Left ventricle myocardium superior (tissue), 1 donor: ENCODE results near the gene FGF6. TPM values are rescaled to one million over a fixed set of nuclear protein-coding genes. Genes with fewer than 3 reads are reported as not detected.
"Not testable (repeated sequence)": the region's sequence is repeated elsewhere in the genome, so short reads cannot be mapped to it uniquely, and the experiment has no call there.

Experiments
- ATAC-seq: fragments of 200-7000 bp; cut with Tn5 transposase; one replicate; pipeline ENCODE4 v1.9.1; 2020; ENCODE audit warnings: mild to moderate bottlenecking, moderate library complexity
- DNase-seq: peaks from one replicate; pipeline ENCODE4 v3.0.0-alpha.2; 2020
- intact Hi-C: fragments of 100-400 bp; cut with micrococcal nuclease; formaldehyde crosslinking; loops from one replicate; pipeline ENCODE4 v1.11.0; 2022
- total RNA-seq: library from RNA; stranded (reverse); fragmentation: NEBNext Ultra II Directional; extraction: Animal tissue kit (Norgen Biotek cat#: 25700); gene quantifications from one replicate; pipeline ENCODE4 v1.2.1, GENCODE V29; 2021
- donor health status: DM: no; HTN: yes; CAD: no; lungs with severe emphysema.

FGF6 gene
- total RNA-seq, 1 donor from 2014 or later, result not detected

- intact Hi-C loops, result no loop called here
- DNase-seq (no peak), ATAC-seq (no peak)
These were observed 21.2 kb downstream of the FGF6 start for GRCh38 chr12:4424422-4424821.

DNA sequence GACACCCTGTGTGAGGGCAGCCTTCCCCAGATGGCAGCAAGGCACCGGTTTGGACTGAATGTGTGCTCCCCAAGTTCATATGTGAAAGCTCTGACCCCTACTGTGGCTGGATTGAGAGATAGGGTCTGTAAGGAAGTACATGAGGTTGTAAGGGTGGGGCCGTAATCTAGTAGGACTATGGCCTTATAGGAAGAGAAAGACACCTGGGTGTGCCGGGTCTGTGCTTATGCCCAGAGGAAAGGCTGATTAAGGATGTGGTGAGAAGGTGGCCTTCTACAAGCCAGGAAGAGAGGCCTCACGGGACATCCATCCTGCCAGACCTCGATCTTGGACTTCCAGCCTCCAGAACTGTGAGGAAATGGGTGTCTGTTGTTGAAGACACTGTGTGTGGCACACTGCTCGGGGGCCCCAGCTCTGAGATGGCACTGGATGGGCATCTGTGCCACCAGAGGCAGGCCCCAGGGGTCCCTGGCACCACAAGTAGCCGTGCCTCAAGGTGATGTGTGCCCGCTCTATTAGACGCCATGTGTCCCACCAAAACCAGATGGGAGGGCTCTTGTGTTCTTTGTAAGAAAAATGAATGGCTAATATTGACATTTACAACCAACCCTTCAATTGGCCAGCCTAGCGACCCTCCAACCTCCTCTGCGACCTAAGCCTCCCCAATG, 22.0 kb downstream of the FGF6 start:
- DNase-seq (no peak), ATAC-seq (no peak)
- intact Hi-C loops, result no loop called here

GRCh38 chr12:4422985-4423384, 22.6 kb downstream of the FGF6 start:
- ATAC-seq, result no peak
- no peak for DNase-seq
- intact Hi-C loops, result no loop called here

- ATAC-seq (peak; percentile 35), DNase-seq (no peak)
- intact Hi-C loops, result no loop called here
These were observed 24.0 kb downstream of the FGF6 start for GRCh38 chr12:4421590-4422031.

- ATAC-seq, result no peak
These were observed 25.4 kb downstream of the FGF6 start for GRCh38 chr12:4420138-4420670.

DNA sequence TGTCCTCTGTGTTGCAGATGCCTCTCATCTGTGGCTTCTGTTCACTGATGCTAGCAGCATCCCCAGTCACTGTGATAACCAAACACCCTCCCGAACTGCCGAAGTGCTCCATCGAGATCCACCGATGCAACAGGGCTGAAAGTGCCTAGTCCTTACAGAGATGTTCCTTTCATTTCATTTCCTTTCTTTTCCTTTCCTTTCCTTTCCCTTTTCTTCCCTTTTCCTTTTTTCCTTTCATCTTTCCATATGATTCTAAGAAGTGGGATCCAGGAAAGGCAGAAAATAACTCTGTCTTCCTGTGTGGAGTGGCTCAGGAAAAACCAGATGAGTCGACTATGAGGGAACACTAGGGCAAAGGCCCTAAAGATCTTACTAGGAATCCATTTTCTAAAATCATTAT, 26.7 kb downstream of the FGF6 start:
- no peak for ATAC-seq
- no peak for DNase-seq
- intact Hi-C loops, result no loop called here

More at GRCh38 chr12:4420138-4420670, 25.4 kb downstream of the FGF6 start:
- intact Hi-C loops, result no loop called here
- DNase-seq, result no peak

- intact Hi-C loops, result no loop called here
- no peak for DNase-seq
- no peak for ATAC-seq
These were observed 27.7 kb downstream of the FGF6 start for GRCh38 chr12:4417936-4418335.

GRCh38 chr12:4417455-4417854, 28.2 kb downstream of the FGF6 start:
- no peak for DNase-seq
- intact Hi-C loops, result no loop called here

GRCh38 chr12:4416276-4416675, 29.3 kb downstream of the FGF6 start:
- no peak for ATAC-seq
- DNase-seq, result no peak

More at GRCh38 chr12:4417455-4417854, 28.2 kb downstream of the FGF6 start:
- ATAC-seq, result no peak

GRCh38 chr12:4412465-4412864, 33.1 kb downstream of the FGF6 start:
- no peak for DNase-seq
- no peak for ATAC-seq
- intact Hi-C loops, result no loop called here

More at GRCh38 chr12:4416276-4416675, 29.3 kb downstream of the FGF6 start:
- intact Hi-C loops, result no loop called here

DNA sequence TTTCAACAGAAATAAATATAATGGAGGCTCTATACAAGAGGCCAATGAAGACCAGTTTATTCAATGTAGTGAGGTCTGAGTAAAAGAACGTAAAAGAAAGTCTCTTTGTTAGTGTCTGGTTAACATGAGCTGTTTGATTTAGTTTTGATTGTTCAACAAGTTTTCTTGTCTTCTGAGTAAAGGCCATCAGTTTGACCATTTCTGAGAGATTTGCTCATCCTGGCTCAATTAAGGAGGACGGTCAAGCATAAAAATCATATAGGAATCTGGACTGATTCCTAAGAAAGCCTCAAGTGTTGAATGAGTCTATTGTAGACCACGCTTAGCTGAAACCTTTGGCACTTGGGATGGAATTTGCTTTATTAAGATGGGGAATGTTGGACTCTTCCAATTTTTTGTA, 33.6 kb downstream of the FGF6 start:
- intact Hi-C loops, result no loop called here
- DNase-seq (no peak), ATAC-seq (no peak)

DNA sequence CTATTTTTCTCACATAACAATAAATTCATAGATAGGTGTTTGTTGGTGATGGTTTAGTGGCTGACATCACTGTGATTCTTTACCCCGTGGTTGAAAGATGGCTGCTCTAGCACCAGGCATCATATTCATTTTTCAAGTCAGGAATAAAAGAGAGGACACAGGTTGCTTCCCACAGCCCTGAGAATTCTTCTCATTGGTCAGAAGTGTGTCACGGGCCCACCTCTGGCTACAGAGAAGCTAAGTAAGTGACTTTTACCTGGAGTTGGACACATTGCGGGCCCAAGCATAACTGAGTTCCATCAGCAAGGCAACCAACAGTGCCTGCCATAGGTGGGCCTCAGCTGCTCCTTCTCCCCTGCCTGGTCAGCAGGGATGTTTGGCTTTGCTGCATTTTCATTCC, 38.5 kb downstream of the FGF6 start:
- ATAC-seq, result no peak
- DNase-seq, result no peak
- intact Hi-C loops, result no loop called here

DNA sequence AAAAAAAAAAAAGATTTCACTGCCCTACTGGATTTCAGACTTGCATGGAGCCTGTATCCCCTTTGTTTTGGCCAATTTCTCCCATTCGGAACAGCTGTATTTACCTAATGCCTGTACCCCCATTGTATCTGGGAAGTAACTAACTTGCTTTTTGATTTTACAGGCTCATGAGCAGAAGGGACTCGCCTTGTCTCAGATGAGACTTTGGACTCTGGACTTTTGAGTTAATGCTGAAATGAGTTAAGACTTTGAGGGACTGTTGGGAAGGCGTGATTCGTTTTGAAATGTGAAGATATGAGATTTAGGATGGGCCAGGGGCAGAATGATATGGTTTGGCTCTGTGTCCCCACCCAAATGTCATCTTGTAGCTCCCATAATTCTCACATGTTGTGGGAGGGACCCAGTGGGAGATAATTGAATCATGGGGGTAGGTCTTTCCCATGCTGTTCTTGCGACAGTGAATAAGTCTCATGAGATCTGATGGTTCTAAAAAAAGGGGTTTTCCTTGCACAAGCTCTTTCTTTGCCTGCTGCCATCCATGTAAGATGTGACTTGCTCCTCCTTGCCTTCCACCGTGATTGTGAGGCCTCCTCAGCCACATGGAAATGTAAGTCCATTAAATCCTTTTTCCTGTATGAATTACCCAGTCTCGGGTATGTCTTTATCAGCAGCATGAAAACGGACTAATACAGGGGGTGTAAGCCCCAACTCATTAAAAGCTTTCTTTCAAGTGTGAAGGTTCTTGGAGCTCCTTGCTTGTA, 40.6 kb downstream of the FGF6 start:
- ATAC-seq, DNase-seq, intact Hi-C loops: not testable (repeated sequence)

- ATAC-seq, result no peak
- intact Hi-C loops, result no loop called here
- DNase-seq, result no peak
These were observed 42.6 kb downstream of the FGF6 start for GRCh38 chr12:4402996-4403395.

GRCh38 chr12:4401117-4401516, 44.5 kb downstream of the FGF6 start:
- no peak for DNase-seq
- intact Hi-C loops, result no loop called here
- ATAC-seq, result no peak

GRCh38 chr12:4395818-4396217, 49.8 kb downstream of the FGF6 start:
- ATAC-seq (no peak), DNase-seq (no peak)
- intact Hi-C loops, result no loop called here

DNA sequence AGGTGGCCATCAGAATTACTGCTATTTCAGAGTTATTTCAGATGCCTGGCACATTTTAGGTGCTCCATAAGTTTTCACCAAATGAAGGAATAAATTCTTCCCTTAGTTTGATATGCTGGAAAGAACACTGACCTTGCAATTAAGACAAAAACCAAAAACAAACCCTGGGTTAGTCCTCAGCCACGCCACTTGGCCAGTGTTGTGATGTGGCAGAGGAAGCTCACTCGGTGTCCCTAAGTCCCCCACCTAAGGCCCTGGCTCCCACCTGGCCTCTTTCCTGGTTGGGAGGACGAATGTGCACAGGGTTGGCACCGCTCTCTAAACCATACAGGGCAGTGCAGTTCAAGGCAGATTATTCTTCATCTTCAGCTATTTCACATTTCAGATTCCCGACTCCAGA, 52.4 kb downstream of the FGF6 start:
- intact Hi-C loops, result no loop called here
- ATAC-seq, result no peak
- no peak for DNase-seq

DNA sequence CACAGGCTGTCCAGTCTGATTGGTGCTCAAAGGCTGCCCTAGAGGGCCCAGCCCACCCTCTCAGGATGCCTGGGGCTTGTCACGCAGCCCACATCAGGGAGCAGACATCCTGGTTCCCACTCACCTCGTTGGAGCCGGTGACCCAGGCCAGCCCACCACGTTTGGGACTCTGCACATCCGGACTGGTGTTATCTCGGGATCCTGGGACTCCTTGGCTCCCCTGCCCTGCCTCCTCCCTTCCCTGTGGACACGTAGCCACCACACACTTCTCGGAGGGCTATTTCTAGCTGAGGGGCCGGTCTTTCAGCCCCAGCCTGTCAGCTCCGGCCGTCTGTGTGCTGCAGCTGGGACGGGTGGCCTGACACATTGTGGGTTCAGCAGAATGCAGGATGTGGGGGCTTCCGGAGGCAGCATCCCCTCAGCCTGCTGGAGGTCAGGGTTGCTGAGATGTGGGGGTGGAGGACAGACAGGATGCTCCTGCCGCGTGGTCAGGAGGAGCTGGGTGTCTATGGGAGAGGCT, 53.3 kb downstream of the FGF6 start:
- intact Hi-C loops, result no loop called here
- ATAC-seq (peak; percentile 57), DNase-seq (peak; percentile 36)

DNA sequence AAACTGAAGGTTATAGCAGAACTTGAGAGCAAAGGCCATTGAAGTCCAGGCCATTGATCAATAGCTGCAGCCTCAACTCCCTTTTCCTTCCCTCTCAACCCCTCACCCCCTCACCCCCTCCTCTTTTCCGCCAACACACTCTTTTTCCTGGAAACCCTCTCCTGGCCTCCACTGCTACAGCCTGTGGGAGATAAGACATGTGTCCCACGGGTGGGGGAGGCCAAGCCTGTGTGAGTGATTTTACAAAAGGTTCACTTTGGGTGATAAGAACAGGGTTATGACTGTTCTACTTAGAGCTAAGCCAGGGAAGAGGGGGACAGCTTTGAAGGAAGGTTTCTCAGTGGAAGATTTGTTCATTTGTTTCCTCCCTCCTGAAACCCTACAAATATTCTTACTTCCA, 57.0 kb downstream of the FGF6 start:
- DNase-seq (no peak), ATAC-seq (no peak)
- intact Hi-C loops, result no loop called here

DNA sequence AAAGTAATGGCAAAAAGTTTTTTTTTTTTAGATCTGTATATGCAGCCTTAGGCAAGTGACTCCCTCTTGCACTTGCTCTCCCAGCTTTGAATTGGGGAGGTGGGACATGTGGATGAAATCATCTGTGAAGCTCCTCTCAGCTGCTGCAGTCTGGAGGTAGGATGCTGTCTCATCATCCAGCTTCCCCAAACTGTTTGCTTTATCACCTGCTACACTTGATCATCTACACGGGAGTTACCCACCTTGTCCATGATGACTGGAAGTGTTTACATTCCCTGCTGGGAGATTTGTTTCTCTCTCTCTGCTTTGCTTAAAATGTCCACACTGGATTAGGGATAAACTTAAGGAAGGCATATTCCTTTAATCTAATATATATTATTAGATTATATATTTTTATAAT, 57.6 kb downstream of the FGF6 start:
- DNase-seq (no peak), ATAC-seq (no peak)
- intact Hi-C loops, result no loop called here
